Adrenal gland (tissue), 12 donors: Measurements from ENCODE around the gene ZNF331. TPM values are rescaled to one million over a fixed set of nuclear protein-coding genes. Genes with fewer than 3 reads are reported as not detected.

Experiments used
- polyA plus RNA-seq, 3 donors: library from polyadenylated mRNA; stranded (reverse); fragments of 200-250 nt in 2 of 3; fragments of 350-450 nt in 1 of 3; fragmentation: Illumina TruSeq in 1 of 3; extraction: RNeasy Lipid Tissue Mini Kit (QIAGEN cat#74804) in 1 of 3; gene quantifications; one replicate each; pipeline ENCODE4 v1.2.3, GENCODE V29; 2013 to 2014
- total RNA-seq, 9 donors: library from RNA; depleted of rRNA in 4 of 9; stranded (reverse); fragments of >200 nt in 4 of 9; fragments of 120-200 nt in 1 of 9; fragmentation: NEBNext Ultra II Directional in 1 of 9; extraction: Animal tissue kit (Norgen Biotek cat#: 25700) in 1 of 9; gene quantifications; one replicate each; pipeline versions ENCODE4 v1.1.0 to v1.2.4, GENCODE V29; 2013 to 2023
- donor health status: healthy with polysubstance abuse.
- donor health status: Bipolar disorder and iron deficiency.
- donor health status: DM: yes; HTN: yes; CAD: no.
- donor health status: DM: no; HTN: no; CAD: no.
- donor health status: DM: no; HTN: no; CAD: no.
- donor health status: DM: yes; HTN: yes; CAD: no.

Gene ZNF331
- total and polyA plus RNA-seq, 12 donors = 12.4 to 127 (median 25.0) TPM

Other genes starting within 250 kb of the ZNF331 start
- gene ZNF845, start 204.4 kb upstream of the ZNF331 start, total RNA-seq = 1 to 10 TPM; 2.9 to 7.6 (median 5.4) TPM
- 1 to 10 TPM; 1.5 to 5.2 (median 2.3) TPM for gene ZNF845, start 204.4 kb upstream of the ZNF331 start, polyA plus RNA-seq
- 10 to 100 TPM in 5 of 9 donors, 1 to 10 TPM in 4; 3.0 to 22.5 (median 11.9) TPM for gene ZNF525, start 172.4 kb upstream of the ZNF331 start, total RNA-seq
- gene ZNF525, start 172.4 kb upstream of the ZNF331 start, polyA plus RNA-seq = 1 to 10 TPM; 5.7 to 9.5 (median 8.2) TPM
- gene ZNF765, start 143.0 kb upstream of the ZNF331 start, total RNA-seq = 10 to 100 TPM; 11.4 to 24.0 (median 17.3) TPM
- 10 to 100 TPM in 1 of 3 donors, 1 to 10 TPM in 2; 4.3 to 15.1 (median 9.4) TPM for gene ZNF765, start 143.0 kb upstream of the ZNF331 start, polyA plus RNA-seq
- gene ZNF761, start 106.2 kb upstream of the ZNF331 start, total RNA-seq = 10 to 100 TPM in 5 of 9 donors, 1 to 10 TPM in 4; 5.8 to 17.0 (median 10.6) TPM
- 10 to 100 TPM; 10.9 to 22.0 (median 11.0) TPM for gene ZNF761, start 106.2 kb upstream of the ZNF331 start, polyA plus RNA-seq
- gene ZNF813, start 70.4 kb upstream of the ZNF331 start, total RNA-seq = 1 to 10 TPM; 1.6 to 6.4 (median 3.1) TPM
- 1 to 10 TPM in 2 of 3 donors, under 1 TPM in 1; 0.51 to 2.4 (median 1.5) TPM for gene ZNF813, start 70.4 kb upstream of the ZNF331 start, polyA plus RNA-seq
- gene DPRX, start 93.9 kb downstream of the ZNF331 start, total RNA-seq = not detected
- not detected for gene DPRX, start 93.9 kb downstream of the ZNF331 start, polyA plus RNA-seq